OCI-LY1 (cell line): Measurements from ENCODE around the gene GYS2.

ENCODE experiments used
- H2AFZ ChIP-seq: fragments of 200-600 bp; sonication (generic), shearing (Covaris generic); 2 replicates; pipeline ENCODE4 v1.6.0; 2014; ENCODE audit warnings: antibody characterized with exemption, mild to moderate bottlenecking, low read length
- H3F3A ChIP-seq: fragments of 200-600 bp; sonication (generic), shearing (Covaris generic); 2 replicates; pipeline ENCODE4 v1.6.0; 2014; ENCODE audit warnings: mild to moderate bottlenecking, antibody characterized with exemption, low read length, moderate library complexity; ENCODE audit not compliant: insufficient read depth
- H3K27ac ChIP-seq: fragments of 200-600 bp; sonication (generic); 2 replicates; pipeline ENCODE4 v1.5.1; 2014; ENCODE audit warnings: low read length, mixed run types, mild to moderate bottlenecking, low read depth; ENCODE audit not compliant: poor library complexity, severe bottlenecking
- H3K27me3 ChIP-seq: fragments of 200-600 bp; sonication (generic); 2 replicates; pipeline ENCODE4 v1.6.0; 2014; ENCODE audit warnings: antibody characterized with exemption, mild to moderate bottlenecking, low read length, moderate library complexity; ENCODE audit not compliant: insufficient read depth
- H3K36me3 ChIP-seq: fragments of 200-600 bp; sonication (generic); 2 replicates; pipeline ENCODE4 v1.6.1; 2014; ENCODE audit warnings: mild to moderate bottlenecking, antibody characterized with exemption, low read length, moderate library complexity, mixed read lengths; ENCODE audit not compliant: insufficient read depth
- H3K4me1 ChIP-seq: fragments of 200-600 bp; sonication (generic); 2 replicates; pipeline ENCODE4 v1.5.1; 2014; ENCODE audit warnings: mild to moderate bottlenecking, low read length, moderate library complexity; ENCODE audit not compliant: insufficient read depth, severe bottlenecking
- H3K4me2 ChIP-seq: fragments of 200-600 bp; sonication (generic), shearing (Covaris generic); 2 replicates; pipeline ENCODE4 v1.6.1; 2014; ENCODE audit warnings: low read length
- H3K4me3 ChIP-seq: fragments of 200-600 bp; sonication (generic); 2 replicates; pipeline ENCODE4 v1.5.1; 2014; ENCODE audit warnings: low read length, low read depth, mild to moderate bottlenecking, mixed read lengths; ENCODE audit not compliant: poor library complexity, severe bottlenecking
- H3K79me2 ChIP-seq: fragments of 200-600 bp; shearing (Covaris generic); 2 replicates; pipeline ENCODE4 v1.6.1; 2016; ENCODE audit warnings: mixed run types, low read length, mixed read lengths; ENCODE audit not compliant: insufficient read depth
- H3K9ac ChIP-seq: fragments of 200-600 bp; sonication (generic), shearing (Covaris generic); 2 replicates; pipeline ENCODE4 v1.6.1; 2014; ENCODE audit warnings: mild to moderate bottlenecking, low read length, mixed read lengths
- H3K9me2 ChIP-seq: fragments of 200-600 bp; sonication (generic), shearing (Covaris generic); 2 replicates; pipeline ENCODE4 v1.6.1; 2014; ENCODE audit warnings: low read depth, mild to moderate bottlenecking, low read length, mixed read lengths
- H3K9me3 ChIP-seq: fragments of 200-600 bp; shearing (Covaris generic); 2 replicates; pipeline ENCODE4 v1.6.1; 2014; ENCODE audit warnings: low read length, mixed read lengths
- H4K20me1 ChIP-seq: fragments of 200-600 bp; sonication (generic), shearing (Covaris generic); 2 replicates; pipeline ENCODE4 v1.6.0; 2016; ENCODE audit warnings: mild to moderate bottlenecking, low read length; ENCODE audit not compliant: insufficient read depth
- EZH2 ChIP-seq: fragments of 200-600 bp; sonication (generic), shearing (Covaris generic); IDR thresholded peaks from 2 replicates; pipeline ENCODE4 v1.8.0; 2017; ENCODE audit warnings: borderline replicate concordance, mixed run types, mild to moderate bottlenecking, antibody characterized with exemption, low read length, moderate library complexity, mixed read lengths
- TF ChIP-seq, protein P1 (sequence below): fragments of 200-600 bp; sonication (generic), shearing (Covaris generic); IDR thresholded peaks from 2 replicates; pipeline ENCODE4 v1.5.1; 2017; ENCODE audit warnings: mild to moderate bottlenecking, antibody characterized with exemption, low read length, moderate library complexity, mixed read lengths

The GYS2 gene

DNA sequence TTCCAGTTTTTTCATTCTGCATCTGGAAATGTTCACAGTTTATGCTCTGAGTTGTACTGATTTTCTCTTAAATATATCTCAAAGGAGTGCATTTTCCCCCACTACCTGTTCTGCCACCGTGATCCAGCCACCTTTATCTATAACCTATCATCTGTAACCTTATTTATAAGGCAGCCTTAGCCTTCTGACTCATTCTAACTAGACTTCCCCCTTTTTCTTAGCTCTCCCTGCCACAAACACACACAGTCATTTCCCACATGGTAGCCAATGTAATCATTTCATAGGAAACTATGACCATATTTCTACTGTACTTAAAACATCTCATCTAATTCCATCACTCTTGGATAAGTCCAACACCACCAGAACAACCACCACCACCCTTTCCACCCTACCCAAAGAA, 10.8 kb upstream of the GYS2 start:
- no peak overlapping the region for H3K27ac ChIP-seq
- TF ChIP-seq, protein P1, sequence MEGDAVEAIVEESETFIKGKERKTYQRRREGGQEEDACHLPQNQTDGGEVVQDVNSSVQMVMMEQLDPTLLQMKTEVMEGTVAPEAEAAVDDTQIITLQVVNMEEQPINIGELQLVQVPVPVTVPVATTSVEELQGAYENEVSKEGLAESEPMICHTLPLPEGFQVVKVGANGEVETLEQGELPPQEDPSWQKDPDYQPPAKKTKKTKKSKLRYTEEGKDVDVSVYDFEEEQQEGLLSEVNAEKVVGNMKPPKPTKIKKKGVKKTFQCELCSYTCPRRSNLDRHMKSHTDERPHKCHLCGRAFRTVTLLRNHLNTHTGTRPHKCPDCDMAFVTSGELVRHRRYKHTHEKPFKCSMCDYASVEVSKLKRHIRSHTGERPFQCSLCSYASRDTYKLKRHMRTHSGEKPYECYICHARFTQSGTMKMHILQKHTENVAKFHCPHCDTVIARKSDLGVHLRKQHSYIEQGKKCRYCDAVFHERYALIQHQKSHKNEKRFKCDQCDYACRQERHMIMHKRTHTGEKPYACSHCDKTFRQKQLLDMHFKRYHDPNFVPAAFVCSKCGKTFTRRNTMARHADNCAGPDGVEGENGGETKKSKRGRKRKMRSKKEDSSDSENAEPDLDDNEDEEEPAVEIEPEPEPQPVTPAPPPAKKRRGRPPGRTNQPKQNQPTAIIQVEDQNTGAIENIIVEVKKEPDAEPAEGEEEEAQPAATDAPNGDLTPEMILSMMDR = no peak
- no peak for TF ChIP-seq EZH2

DNA sequence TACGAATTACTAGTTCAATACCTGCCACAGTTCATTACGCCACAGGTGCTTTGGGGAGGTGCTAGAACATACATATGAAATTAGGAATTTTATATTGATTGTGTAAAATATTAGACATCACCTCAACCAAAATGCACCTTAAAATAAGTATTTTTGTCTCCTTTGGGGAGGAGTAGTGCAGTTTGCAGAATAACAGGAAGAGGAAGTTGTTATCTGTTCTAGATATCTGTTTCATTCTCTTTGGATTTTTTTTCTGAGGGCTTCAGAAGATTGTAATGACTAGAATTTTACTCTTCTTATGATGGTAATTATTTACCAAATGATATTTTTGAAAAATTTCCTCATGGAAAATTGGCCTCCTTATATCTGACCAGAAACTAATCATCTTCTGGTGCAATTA, 9.9 kb upstream of the GYS2 start:
- Histone ChIP-seq H3F3A (no peaks in the 10 kb centered on the region), H3K27me3 (no peaks in the 10 kb centered on the region), H3K9me2 (no peaks in the 10 kb centered on the region), H3K36me3 (no peaks in the 10 kb centered on the region), H4K20me1 (no peaks in the 10 kb centered on the region), H3K4me1 (no peaks in the 10 kb centered on the region), H2AFZ (no peak overlapping the region), H3K79me2 (no peaks in the 10 kb centered on the region), H3K9ac (no peak overlapping the region), H3K4me2 (no peak overlapping the region), H3K4me3 (no peak overlapping the region), H3K9me3 (no peaks in the 10 kb centered on the region), H3K27ac (no peak overlapping the region)
- TF ChIP-seq EZH2 = no peak
- TF ChIP-seq, protein P1 = no peak

More for the DNA sequence above, 10.8 kb upstream of the GYS2 start:
- no peak overlapping the region for H3K4me3 ChIP-seq
- H3K36me3 ChIP-seq = no peaks in the 10 kb centered on the region
- no peak overlapping the region for H3K9ac ChIP-seq
- H3F3A ChIP-seq = no peaks in the 10 kb centered on the region
- H3K4me2 ChIP-seq = no peak overlapping the region
- H3K9me3 ChIP-seq = no peaks in the 10 kb centered on the region
- H3K4me1 ChIP-seq = no peaks in the 10 kb centered on the region
- no peak overlapping the region for H2AFZ ChIP-seq
- H4K20me1 ChIP-seq = no peaks in the 10 kb centered on the region
- no peaks in the 10 kb centered on the region for H3K9me2 ChIP-seq
- no peaks in the 10 kb centered on the region for H3K79me2 ChIP-seq
- no peaks in the 10 kb centered on the region for H3K27me3 ChIP-seq

DNA sequence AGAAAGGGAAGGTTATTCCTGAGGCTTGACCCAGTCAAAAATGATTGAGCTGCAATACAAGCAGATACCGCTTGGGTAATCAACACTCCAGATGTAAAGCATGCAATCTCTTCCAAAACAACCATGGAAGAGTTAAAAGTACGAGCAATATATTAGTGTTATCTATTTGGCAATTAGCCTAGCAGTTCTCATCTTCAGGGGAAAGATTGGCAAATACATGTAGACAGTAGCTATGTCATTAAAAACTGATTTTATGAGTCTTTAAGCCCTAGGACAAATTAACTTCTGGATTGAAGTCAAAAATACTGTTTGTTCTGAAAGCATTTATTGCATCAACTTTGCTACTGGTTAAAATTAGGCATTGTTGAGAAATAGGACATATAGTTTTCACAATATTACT, 9.3 kb upstream of the GYS2 start:
- no peaks in the 10 kb centered on the region for H3K9me3 ChIP-seq
- no peaks in the 10 kb centered on the region for H3K27me3 ChIP-seq
- no peaks in the 10 kb centered on the region for H3K36me3 ChIP-seq
- H3K27ac ChIP-seq = no peak overlapping the region
- no peaks in the 10 kb centered on the region for H3K4me1 ChIP-seq
- no peaks in the 10 kb centered on the region for H3K9me2 ChIP-seq
- no peak for TF ChIP-seq EZH2
- H2AFZ ChIP-seq = no peak overlapping the region
- H3K79me2 ChIP-seq = no peaks in the 10 kb centered on the region
- H3K9ac ChIP-seq = no peak overlapping the region
- no peak overlapping the region for H3K4me2 ChIP-seq
- H3F3A ChIP-seq = no peaks in the 10 kb centered on the region
- no peaks in the 10 kb centered on the region for H4K20me1 ChIP-seq
- no peak overlapping the region for H3K4me3 ChIP-seq

DNA sequence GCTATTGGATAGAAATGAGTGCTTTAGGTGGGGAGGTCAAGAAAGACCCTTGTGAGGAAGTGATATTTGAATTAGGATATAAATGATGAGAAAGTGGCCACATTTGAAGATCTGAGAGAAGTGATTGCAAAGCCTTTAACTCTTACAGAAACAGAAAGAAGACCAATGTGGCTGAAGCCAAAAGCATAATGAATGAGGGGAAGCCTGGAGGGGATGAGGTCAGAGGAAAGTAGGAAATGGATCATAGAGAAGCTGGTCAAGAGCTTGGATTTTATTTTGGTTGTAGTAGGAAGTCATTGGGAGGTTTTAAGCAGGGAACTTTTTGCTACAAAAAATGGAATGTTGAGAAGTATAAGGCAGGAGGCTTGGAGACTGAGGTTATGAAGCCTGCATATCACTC, 3.5 kb upstream of the GYS2 start:
- H3K4me2 ChIP-seq = no peak overlapping the region
- no peaks in the 10 kb centered on the region for H3K79me2 ChIP-seq

More for the DNA sequence above, 3.5 kb upstream of the GYS2 start:
- Histone ChIP-seq H3K9ac (no peak overlapping the region), H3K27ac (no peak overlapping the region), H3K9me2 (no peaks in the 10 kb centered on the region), H2AFZ (no peak overlapping the region), H3K9me3 (no peaks in the 10 kb centered on the region), H3F3A (no peaks in the 10 kb centered on the region), H3K36me3 (no peaks in the 10 kb centered on the region), H3K4me1 (no peaks in the 10 kb centered on the region), H3K4me3 (no peak overlapping the region), H3K27me3 (no peaks in the 10 kb centered on the region), H4K20me1 (no peaks in the 10 kb centered on the region)
- TF ChIP-seq EZH2 = no peak
- TF ChIP-seq, protein P1 = no peak
